HG02943 (cell line): ENCODE results near the gene PYGL.
"Not testable (repeated sequence)": the region's sequence is repeated elsewhere in the genome, so short reads cannot be mapped to it uniquely, and the experiment has no call there.

Experiments
- ATAC-seq: cut with Tn5 transposase; IDR thresholded peaks from one replicate; pipeline ENCODE4 v1.9.1; 2021; ENCODE audit warnings: mild to moderate bottlenecking, low read depth, moderate library complexity; ENCODE audit not compliant: unreplicated experiment

Gene PYGL

GRCh38 chr14:50929506-50929905, 14.8 kb downstream of the PYGL start:
- ATAC-seq, result no peak

GRCh38 chr14:50928002-50928635, 16.2 kb downstream of the PYGL start:
- no peak for ATAC-seq

GRCh38 chr14:50926851-50927386, 17.4 kb downstream of the PYGL start:
- no peak for ATAC-seq

GRCh38 chr14:50924843-50925242, 19.4 kb downstream of the PYGL start:
- ATAC-seq, result no peak

- no peak for ATAC-seq
Measured at GRCh38 chr14:50924236-50924635, 20.0 kb downstream of the PYGL start.

- no peak for ATAC-seq
Measured at GRCh38 chr14:50922803-50923202, 21.5 kb downstream of the PYGL start.

- no peak for ATAC-seq
Measured at GRCh38 chr14:50920482-50921230, 23.6 kb downstream of the PYGL start.

GRCh38 chr14:50919524-50919923, 24.8 kb downstream of the PYGL start:
- not testable (repeated sequence) for ATAC-seq

- no peak for ATAC-seq
Measured at GRCh38 chr14:50917449-50917848, 26.8 kb downstream of the PYGL start.

- ATAC-seq, result no peak
Measured at GRCh38 chr14:50910495-50911420, 33.5 kb downstream of the PYGL start.

GRCh38 chr14:50906326-50907065, 37.8 kb downstream of the PYGL start:
- ATAC-seq, result no peak

GRCh38 chr14:50904719-50905118, 39.6 kb downstream of the PYGL start:
- no peak for ATAC-seq

- no peak for ATAC-seq
Measured at GRCh38 chr14:50901361-50901760, 42.9 kb downstream of the PYGL start.

GRCh38 chr14:50897658-50898175, 46.6 kb downstream of the PYGL start:
- ATAC-seq, result no peak

GRCh38 chr14:50897005-50897404, 47.3 kb downstream of the PYGL start:
- ATAC-seq, result not testable (repeated sequence)

GRCh38 chr14:50896421-50896820, 47.9 kb downstream of the PYGL start:
- not testable (repeated sequence) for ATAC-seq

GRCh38 chr14:50892255-50892654, 52.0 kb downstream of the PYGL start:
- no peak for ATAC-seq

GRCh38 chr14:50887476-50887875, 56.8 kb downstream of the PYGL start:
- ATAC-seq, result no peak

GRCh38 chr14:50883827-50884197, 60.5 kb downstream of the PYGL start:
- no peak for ATAC-seq
